H9 (cell line): Measurements from ENCODE around the gene CREB5. TPM values are rescaled to one million over a fixed set of nuclear protein-coding genes. Genes with fewer than 3 reads are reported as not detected.

Experiments used
- DNase-seq: peaks from one replicate; pipeline ENCODE4 v3.0.0-alpha.2; 2017
- H2AFZ ChIP-seq: one replicate; pipeline ENCODE4 v1.6.1; 2013; ENCODE audit warnings: mild to moderate bottlenecking, low read length, control low read depth, moderate library complexity
- H2AK5ac ChIP-seq: 2 replicates; pipeline ENCODE4 v1.6.1; 2013; ENCODE audit warnings: low read length, control low read depth, mixed read lengths; ENCODE audit not compliant: insufficient read length
- H2BK120ac ChIP-seq: one replicate; pipeline ENCODE4 v1.6.1; 2013; ENCODE audit warnings: low read depth, mild to moderate bottlenecking, low read length, control low read depth, inconsistent platforms; ENCODE audit not compliant: poor library complexity, severe bottlenecking
- H2BK12ac ChIP-seq: 2 replicates; pipeline ENCODE4 v1.6.1; 2013; ENCODE audit warnings: low read length, control low read depth, mixed read lengths, low read depth; ENCODE audit not compliant: insufficient read length
- H2BK15ac ChIP-seq: 2 replicates; pipeline ENCODE4 v1.6.1; 2013; ENCODE audit warnings: low read depth, low read length, control low read depth
- H2BK20ac ChIP-seq: one replicate; pipeline ENCODE4 v1.6.1; 2013; ENCODE audit warnings: low read depth, mild to moderate bottlenecking, low read length, control low read depth, inconsistent platforms; ENCODE audit not compliant: poor library complexity, severe bottlenecking
- H2BK5ac ChIP-seq: 2 replicates; pipeline ENCODE4 v1.6.1; 2013; ENCODE audit warnings: low read length, control low read depth, mixed read lengths; ENCODE audit not compliant: insufficient read length
- H3K14ac ChIP-seq: 2 replicates; pipeline ENCODE4 v1.6.1; 2013; ENCODE audit warnings: low read length, control low read depth; ENCODE audit not compliant: insufficient read depth
- H3K18ac ChIP-seq: 2 replicates; pipeline ENCODE4 v1.6.1; 2013; ENCODE audit warnings: low read depth, mild to moderate bottlenecking, mixed read lengths, low read length, control low read depth; ENCODE audit not compliant: insufficient read length
- H3K23ac ChIP-seq: 2 replicates; pipeline ENCODE4 v1.6.1; 2013; ENCODE audit warnings: low read length, control low read depth, mixed read lengths, low read depth; ENCODE audit not compliant: insufficient read length
- H3K23me2 ChIP-seq: 2 replicates; pipeline ENCODE4 v1.6.1; 2013; ENCODE audit warnings: low read depth, mild to moderate bottlenecking, mixed read lengths, low read length, control low read depth; ENCODE audit not compliant: insufficient read length, poor library complexity, severe bottlenecking
- H3K27ac ChIP-seq: 2 replicates; pipeline ENCODE4 v1.5.1; 2013; ENCODE audit warnings: low read length, control low read depth, mixed read lengths, low read depth; ENCODE audit not compliant: insufficient read length
- H3K27me3 ChIP-seq: 2 replicates; pipeline ENCODE4 v1.6.1; 2013; ENCODE audit warnings: low read length, control low read depth, inconsistent platforms; ENCODE audit not compliant: insufficient read depth
- H3K4ac ChIP-seq: 2 replicates; pipeline ENCODE4 v1.6.1; 2013; ENCODE audit warnings: low read depth, mild to moderate bottlenecking, control low read depth, inconsistent platforms, low read length, moderate library complexity
- H3K4me1 ChIP-seq: 2 replicates; pipeline ENCODE4 v1.6.1; 2013; ENCODE audit warnings: low read length, control low read depth, inconsistent platforms; ENCODE audit not compliant: insufficient read depth
- H3K4me2 ChIP-seq: 2 replicates; pipeline ENCODE4 v1.6.1; 2013; ENCODE audit warnings: low read length, control low read depth, mixed read lengths; ENCODE audit not compliant: insufficient read length, insufficient read depth
- H3K56ac ChIP-seq: 2 replicates; pipeline ENCODE4 v1.6.1; 2013; ENCODE audit warnings: low read depth, mild to moderate bottlenecking, mixed read lengths, low read length, control low read depth; ENCODE audit not compliant: insufficient read length
- H3K79me1 ChIP-seq: 2 replicates; pipeline ENCODE4 v1.6.1; 2013; ENCODE audit warnings: low read depth, mild to moderate bottlenecking, moderate library complexity, low read length, control low read depth, inconsistent platforms; ENCODE audit not compliant: insufficient read depth, poor library complexity, severe bottlenecking
- H3K79me2 ChIP-seq: 2 replicates; pipeline ENCODE4 v1.6.1; 2013; ENCODE audit warnings: low read length, control low read depth, inconsistent platforms; ENCODE audit not compliant: insufficient read depth
- H3K9ac ChIP-seq: 2 replicates; pipeline ENCODE4 v1.6.1; 2013; ENCODE audit warnings: low read length, control low read depth, mixed read lengths; ENCODE audit not compliant: insufficient read length; ENCODE audit errors: extremely low read depth
- H3K9me3 ChIP-seq: one replicate; pipeline ENCODE4 v1.6.1; 2013; ENCODE audit warnings: low read depth, low read length, inconsistent platforms; ENCODE audit not compliant: control insufficient read depth
- H3T11ph ChIP-seq: one replicate; pipeline ENCODE4 v1.6.1; 2013; ENCODE audit warnings: mild to moderate bottlenecking, low read length, control low read depth, inconsistent platforms
- H4K20me1 ChIP-seq: one replicate; pipeline ENCODE4 v1.6.1; 2013; ENCODE audit not compliant: control insufficient read depth, insufficient read length, insufficient read depth
- H4K5ac ChIP-seq: 2 replicates; pipeline ENCODE4 v1.6.1; 2013; ENCODE audit warnings: low read depth, mild to moderate bottlenecking, mixed read lengths, low read length, control low read depth; ENCODE audit not compliant: insufficient read length
- H4K8ac ChIP-seq: replicated peaks from 2 replicates; pipeline ENCODE4 v1.6.1; 2013; ENCODE audit warnings: low read length, control low read depth, mixed read lengths, low read depth; ENCODE audit not compliant: insufficient read length
- H4K91ac ChIP-seq: 2 replicates; pipeline ENCODE4 v1.6.1; 2013; ENCODE audit warnings: low read depth, mild to moderate bottlenecking, moderate library complexity, mixed read lengths, low read length, control low read depth; ENCODE audit not compliant: insufficient read length
- H3K27ac Mint-ChIP-seq, 3 experiments: 2 replicates in 2 of 3; 3 replicates in 1 of 3; pipeline ENCODE4 v1.8.0; 2020 to 2021; ENCODE audit warnings: mixed read lengths in 3 of 3, mild to moderate bottlenecking in 1 of 3, moderate library complexity in 1 of 3
- H3K27me3 Mint-ChIP-seq: 2 replicates; pipeline ENCODE4 v1.8.0; 2021; ENCODE audit warnings: low read depth, mild to moderate bottlenecking, moderate library complexity, mixed read lengths
- H3K36me3 Mint-ChIP-seq, 3 experiments: 2 replicates in 2 of 3; 3 replicates in 1 of 3; pipeline ENCODE4 v1.8.0; 2020 to 2021; ENCODE audit warnings: low read depth in 3 of 3, mixed read lengths in 3 of 3; ENCODE audit not compliant: insufficient read depth in 1 of 3
- H3K4me1 Mint-ChIP-seq, 2 experiments: 2 replicates each; pipeline ENCODE4 v1.8.0; 2020; ENCODE audit warnings: mixed read lengths in 2 of 2
- H3K4me3 Mint-ChIP-seq, 2 experiments: 2 replicates in 1 of 2; 3 replicates in 1 of 2; pipeline ENCODE4 v1.8.0; 2020 to 2021; ENCODE audit warnings: mild to moderate bottlenecking in 2 of 2, mixed read lengths in 2 of 2, moderate library complexity in 1 of 2
- H3K9me3 Mint-ChIP-seq, 2 experiments: 2 replicates in 1 of 2; 3 replicates in 1 of 2; pipeline ENCODE4 v1.8.0; 2020; ENCODE audit warnings: mild to moderate bottlenecking in 2 of 2, mixed read lengths in 2 of 2, moderate library complexity in 1 of 2
- CTCF ChIP-seq: fragments of 200-600 bp; sonication (generic); conservative IDR thresholded peaks from 3 replicates; pipeline ENCODE4 v1.8.0; 2021; ENCODE audit warnings: antibody characterized with exemption, mild to moderate bottlenecking
- WGBS: extraction: QIAGEN DNeasy Blood & Tissue Kit; methylation state at CpG from one replicate; pipeline ENCODE4 v1.1.7; 2013; ENCODE audit warnings: missing lambda C conversion rate, low lambda C conversion rate, mixed read lengths; ENCODE audit not compliant: insufficient read length; ENCODE audit errors: extremely low coverage; 5-methylcytosine and 5-hydroxymethylcytosine counted together
- total RNA-seq: library from RNA; stranded (reverse); gene quantifications from 2 replicates; pipeline ENCODE4 v1.2.1, GENCODE V29; 2021

The CREB5 gene
- total RNA-seq, 1 experiment from 2014 or later, result 4.0 TPM

GRCh38 chr7:28433699-28434219, 21.4 kb downstream of the CREB5 start:
- Histone ChIP-seq H3K9me3 (no peaks in the 10 kb centered on the region), H2BK20ac (no peak overlapping the region), H4K8ac (no peak overlapping the region), H3K56ac (no peak overlapping the region), H4K91ac (no peak overlapping the region), H3K27ac (peak overlapping the region; percentile 29), H3K79me2 (no peaks in the 10 kb centered on the region), H2BK120ac (no peak overlapping the region), H2BK5ac (no peak overlapping the region), H4K5ac (no peak overlapping the region), H3K9ac (no peak overlapping the region), H3K14ac (no peak overlapping the region), H3K79me1 (no peaks in the 10 kb centered on the region), H3K4ac (no peak overlapping the region), H3K4me1 (peaks cover 12% of the 10 kb centered on the region; the same call in 1 of the 2 replicates), H3K23ac (no peak overlapping the region), H4K20me1 (peaks cover 3% of the 10 kb centered on the region), H3T11ph (no peak overlapping the region), H3K4me2 (no peak overlapping the region), H2BK12ac (no peak overlapping the region), H3K23me2 (no peaks in the 10 kb centered on the region), H2AK5ac (no peak overlapping the region), H3K27me3 (no peaks in the 10 kb centered on the region; the same call in 1 of the 2 replicates), H2AFZ (no peak overlapping the region), H3K18ac (no peak overlapping the region), H2BK15ac (no peak overlapping the region)
- peak overlapping the region; percentile 25 to 94 (median 52); a peak in 5 of 7 replicates for H3K27ac Mint-ChIP-seq
- no peaks in the 10 kb centered on the region for H3K9me3 Mint-ChIP-seq
- no peaks in the 10 kb centered on the region for H3K36me3 Mint-ChIP-seq
- no peak for TF ChIP-seq CTCF
- WGBS, result no CpG with 5 or more reads among the region's 4 CpGs
- no peak overlapping the region for H3K4me3 Mint-ChIP-seq
- no peaks in the 10 kb centered on the region for H3K27me3 Mint-ChIP-seq
- DNase-seq, result peak; percentile 72
- peaks cover 51 to 61% of the 10 kb centered on the region in 2 experiments for H3K4me1 Mint-ChIP-seq
